RCC 7860 (cell line): Measurements from ENCODE around the gene CDK5RAP1.
"Not testable (repeated sequence)": the region's sequence is repeated elsewhere in the genome, so short reads cannot be mapped to it uniquely, and the experiment has no call there.

Source experiments
- DNase-seq: peaks from one replicate; pipeline ENCODE4 v3.0.0-alpha.2; 2015; ENCODE audit warnings: low spot score
- FAIRE-seq: peaks from 2 replicates; lab custom pipeline; 2012; peaks lifted over from hg19 to GRCh38; lab: Jason Lieb, UNC

Gene CDK5RAP1, protein sequence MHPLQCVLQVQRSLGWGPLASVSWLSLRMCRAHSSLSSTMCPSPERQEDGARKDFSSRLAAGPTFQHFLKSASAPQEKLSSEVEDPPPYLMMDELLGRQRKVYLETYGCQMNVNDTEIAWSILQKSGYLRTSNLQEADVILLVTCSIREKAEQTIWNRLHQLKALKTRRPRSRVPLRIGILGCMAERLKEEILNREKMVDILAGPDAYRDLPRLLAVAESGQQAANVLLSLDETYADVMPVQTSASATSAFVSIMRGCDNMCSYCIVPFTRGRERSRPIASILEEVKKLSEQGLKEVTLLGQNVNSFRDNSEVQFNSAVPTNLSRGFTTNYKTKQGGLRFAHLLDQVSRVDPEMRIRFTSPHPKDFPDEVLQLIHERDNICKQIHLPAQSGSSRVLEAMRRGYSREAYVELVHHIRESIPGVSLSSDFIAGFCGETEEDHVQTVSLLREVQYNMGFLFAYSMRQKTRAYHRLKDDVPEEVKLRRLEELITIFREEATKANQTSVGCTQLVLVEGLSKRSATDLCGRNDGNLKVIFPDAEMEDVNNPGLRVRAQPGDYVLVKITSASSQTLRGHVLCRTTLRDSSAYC

DNA sequence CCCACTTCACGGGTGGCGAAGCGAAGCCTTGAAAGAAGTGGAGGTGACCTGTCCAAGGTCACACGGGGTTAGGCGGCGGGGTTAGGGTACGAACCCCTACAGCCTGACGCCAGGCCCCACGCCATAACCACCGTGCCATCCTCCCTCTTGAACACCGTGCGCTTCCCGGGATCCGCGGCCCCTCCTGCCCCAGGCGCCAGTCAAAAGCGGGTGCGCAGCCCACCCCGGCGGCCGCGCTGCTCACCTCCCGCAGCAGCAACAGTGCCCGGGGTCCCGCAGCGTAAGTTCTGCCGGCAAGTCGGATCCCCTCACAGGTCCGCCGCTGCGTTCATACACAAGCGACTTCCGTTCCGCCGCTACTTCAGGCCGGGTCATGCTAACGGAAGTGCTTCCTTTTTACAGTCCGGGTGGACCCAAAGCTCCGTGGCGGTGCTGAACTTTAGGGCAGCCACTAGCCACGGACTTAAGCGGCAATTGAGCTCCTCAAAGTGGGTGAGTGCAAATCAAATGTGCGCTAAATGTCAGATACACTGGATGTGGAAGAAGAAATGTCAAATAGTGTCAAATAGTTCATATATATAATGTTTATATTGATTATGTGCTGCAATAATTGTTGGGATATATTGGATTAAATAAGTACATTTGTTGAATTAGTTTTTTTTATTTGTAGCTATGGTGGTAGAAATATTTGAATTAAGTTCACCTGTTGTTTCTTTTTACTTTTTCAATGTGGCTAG lies at the start of gene CDK5RAP1:
CDK5RAP1 (minus strand) TSS at position 336 of the 737 bp plus-strand sequence. CDS start 4,455 bp downstream, outside the sequence.
- no peak for FAIRE-seq
- peak; percentile 76 for DNase-seq

DNA sequence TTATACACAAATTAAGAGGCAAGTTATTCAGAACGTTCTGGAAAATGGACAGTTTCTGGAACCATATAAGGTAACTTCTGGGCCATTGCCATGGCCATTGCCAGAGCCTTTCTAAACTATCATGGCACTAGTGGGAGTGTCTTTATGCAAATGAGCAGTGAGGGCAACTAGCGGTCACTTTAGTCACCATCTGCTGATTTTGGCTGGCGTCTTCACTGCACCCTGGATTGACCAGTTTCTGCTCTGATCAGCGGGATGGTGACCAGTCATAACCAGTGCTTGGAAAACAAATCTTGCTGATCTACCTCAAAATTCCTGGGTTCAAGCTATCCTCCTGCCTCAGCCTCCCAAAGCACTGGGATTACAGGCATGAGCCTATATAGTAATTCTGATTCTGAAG lies 49.5 kb upstream of the CDK5RAP1 start:
- FAIRE-seq: no peak
- no peak for DNase-seq

DNA sequence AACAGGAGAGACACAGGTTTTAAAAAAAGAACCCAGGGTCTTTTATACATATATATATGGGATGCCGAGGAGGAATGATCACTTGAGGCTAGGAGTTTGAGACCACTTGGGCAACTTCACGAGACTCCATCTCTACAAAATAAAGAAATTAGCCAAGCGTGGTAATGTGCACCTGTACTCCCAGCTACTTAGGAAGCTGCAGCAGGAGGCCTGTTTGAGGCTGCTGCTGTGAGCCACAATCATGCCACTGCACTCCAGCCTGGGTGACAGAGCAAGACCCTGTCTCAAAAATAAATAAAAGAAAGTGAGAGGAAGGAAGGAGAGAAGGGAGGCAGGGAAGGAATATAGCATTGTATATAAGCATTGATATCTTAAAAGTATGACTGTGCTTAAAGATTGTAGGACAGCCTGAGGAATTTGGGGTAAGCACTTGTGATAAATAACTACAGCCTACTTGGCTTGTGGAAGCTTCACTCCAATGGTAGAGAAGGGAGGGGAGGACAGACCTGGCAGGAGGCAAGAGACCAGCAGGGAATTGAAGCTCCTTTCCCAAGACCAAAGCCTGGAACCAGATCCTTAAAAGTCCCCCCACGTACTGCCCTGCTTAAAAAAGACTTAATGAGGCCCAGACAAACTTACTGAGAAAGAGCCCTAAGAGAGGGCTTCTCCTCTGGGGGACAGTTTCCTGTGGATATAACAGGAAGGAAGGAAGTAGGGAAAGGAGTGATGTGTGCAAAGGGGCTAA lies 44.7 kb upstream of the CDK5RAP1 start:
- FAIRE-seq: no peak
- no peak for DNase-seq

DNA sequence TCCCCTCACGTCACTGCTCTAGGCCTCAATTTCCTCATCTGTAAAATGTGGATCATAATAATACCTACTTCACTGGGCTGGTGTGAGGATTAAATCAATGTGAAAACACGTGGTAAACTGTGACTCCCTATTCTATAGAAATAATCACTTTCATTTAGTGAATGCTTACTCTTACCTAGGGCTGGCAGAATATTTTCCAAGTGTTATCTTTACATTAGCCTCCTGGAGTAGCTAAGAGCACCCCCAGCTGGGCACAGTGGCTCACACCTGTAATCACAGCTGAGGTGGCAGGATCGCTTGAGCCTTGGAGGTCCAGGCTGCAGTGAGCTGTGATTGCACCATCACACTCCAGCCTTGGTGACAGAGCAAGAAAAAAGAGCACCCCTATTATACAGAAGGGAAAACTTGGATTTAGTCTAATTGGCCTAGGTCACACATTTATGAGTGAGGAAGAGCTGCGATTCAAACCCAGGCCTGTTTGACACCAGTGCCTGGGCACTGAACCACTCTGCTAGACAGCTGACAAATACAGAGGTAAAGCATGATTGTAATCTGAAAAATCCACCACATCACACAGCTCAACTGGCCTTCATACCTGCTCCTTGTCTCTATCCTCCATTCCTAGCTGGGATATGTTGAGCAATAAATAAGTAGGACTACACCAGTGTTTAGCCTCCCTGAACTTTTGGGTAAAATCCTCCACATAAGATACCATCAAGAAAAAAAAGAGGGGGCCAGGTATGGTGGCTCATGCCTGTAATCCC lies 43.7 kb upstream of the CDK5RAP1 start:
- DNase-seq: peak; percentile 30
- no peak for FAIRE-seq

DNA sequence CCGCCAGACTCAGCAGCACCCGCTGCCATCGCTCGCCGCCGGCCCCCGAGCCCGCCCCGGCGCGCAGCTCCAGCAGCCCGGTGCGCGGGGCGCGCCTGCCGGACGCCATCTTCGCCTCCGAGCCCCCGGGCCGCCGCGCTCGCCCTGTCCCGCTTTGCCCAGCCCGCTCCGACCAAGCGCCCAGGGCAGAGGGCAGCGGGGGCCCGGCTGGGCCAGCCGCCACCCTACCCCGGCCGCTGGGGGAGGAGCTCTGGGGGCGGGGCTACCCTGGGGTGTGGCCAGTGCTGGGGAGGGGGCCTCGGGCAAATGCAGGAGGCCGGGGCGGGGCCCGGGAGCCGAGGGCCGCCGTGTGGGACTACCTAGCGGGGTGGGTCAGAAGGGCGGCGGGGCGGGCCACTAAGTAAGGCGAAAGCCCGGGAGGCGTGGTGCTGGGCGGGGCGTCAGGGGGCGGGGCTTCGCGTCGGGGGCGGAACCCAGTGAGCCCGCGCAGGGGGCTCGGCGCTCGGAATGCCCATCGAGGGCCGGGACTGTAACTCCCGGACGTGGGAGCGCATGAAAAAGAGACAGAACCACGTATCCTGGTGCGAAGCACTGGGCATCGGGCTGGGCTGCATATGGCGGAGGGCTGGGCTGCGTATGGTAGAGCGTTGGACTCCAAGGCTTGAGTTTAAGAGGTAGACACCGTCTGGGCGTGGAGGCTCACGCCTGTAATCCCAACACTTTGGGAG lies 42.4 kb upstream of the CDK5RAP1 start, which contains the start of gene SNTA1:
SNTA1 (minus strand) TSS at position 252 of the 728 bp plus-strand sequence; CDS start at position 109, 143 bp downstream.
- FAIRE-seq: no peak

DNA sequence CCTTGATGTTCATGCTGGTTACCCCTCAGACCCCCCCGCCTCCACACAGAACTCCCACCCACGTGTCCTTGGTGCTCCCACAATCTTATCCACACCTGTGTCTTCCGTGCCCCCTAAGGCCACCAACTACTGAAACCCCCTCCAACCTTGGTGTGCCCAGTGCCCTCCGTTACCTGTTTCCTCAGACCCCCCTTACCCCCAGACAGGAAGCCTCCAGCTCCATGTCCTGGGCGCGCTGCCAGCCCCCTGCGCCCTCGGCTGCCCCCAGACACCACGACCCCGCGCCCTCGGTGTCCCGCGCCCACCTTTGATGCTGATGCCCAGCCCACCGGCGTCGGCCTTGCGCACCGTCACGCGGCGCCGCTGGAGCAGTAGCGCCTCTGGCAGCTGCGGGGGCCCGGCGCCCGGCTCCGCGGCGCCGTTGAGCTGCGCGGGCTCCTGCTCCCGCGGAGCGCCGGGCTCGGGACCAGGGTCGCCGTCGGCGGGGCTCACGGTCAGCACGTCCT lies 41.7 kb upstream of the CDK5RAP1 start:
- no peak for FAIRE-seq
- DNase-seq: no peak

More for the DNA sequence above, 42.4 kb upstream of the CDK5RAP1 start, which contains the start of gene SNTA1:
- peak; percentile 77 for DNase-seq

DNA sequence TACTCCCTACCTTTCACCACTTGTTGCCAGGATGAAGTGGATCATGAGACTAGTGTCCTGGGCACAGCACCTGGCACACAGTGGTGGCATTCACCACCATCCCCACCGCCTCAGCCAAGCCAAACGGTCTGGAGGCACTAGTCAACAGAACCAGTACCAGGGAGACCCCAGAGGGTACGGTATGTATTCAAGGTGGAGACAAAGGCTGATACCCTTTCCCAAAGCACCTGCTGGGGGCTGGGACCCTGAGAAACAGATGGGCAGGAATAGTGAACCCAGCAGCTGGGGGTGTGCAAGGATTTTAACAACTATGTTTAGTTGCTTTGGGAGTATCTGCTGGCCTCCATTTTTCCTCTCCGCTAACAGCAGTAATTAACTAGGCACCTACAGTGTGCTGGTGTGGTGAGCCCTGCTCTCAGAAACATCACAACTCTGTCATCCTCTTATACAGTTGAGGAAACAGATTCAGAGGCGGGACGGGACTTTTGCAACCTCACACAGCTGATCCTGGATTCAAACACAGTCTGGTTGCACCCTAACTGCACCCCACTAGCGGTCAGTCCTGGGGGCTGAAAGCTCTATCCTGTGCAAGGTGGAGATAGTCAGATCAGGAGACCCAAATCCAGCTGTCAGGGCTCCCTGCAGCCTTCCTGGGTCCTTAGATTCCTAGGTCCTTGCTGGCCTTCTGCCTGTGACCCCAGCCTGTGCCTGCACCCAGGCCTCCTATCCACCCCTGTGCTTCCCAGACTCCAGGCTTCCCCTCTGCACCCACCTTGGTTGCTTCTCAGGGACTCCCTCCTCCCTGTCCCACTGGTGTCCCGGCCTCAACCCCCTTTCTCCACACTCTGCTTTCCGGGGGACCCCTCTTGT lies 41.1 kb upstream of the CDK5RAP1 start:
- FAIRE-seq (no peak), DNase-seq (no peak)

DNA sequence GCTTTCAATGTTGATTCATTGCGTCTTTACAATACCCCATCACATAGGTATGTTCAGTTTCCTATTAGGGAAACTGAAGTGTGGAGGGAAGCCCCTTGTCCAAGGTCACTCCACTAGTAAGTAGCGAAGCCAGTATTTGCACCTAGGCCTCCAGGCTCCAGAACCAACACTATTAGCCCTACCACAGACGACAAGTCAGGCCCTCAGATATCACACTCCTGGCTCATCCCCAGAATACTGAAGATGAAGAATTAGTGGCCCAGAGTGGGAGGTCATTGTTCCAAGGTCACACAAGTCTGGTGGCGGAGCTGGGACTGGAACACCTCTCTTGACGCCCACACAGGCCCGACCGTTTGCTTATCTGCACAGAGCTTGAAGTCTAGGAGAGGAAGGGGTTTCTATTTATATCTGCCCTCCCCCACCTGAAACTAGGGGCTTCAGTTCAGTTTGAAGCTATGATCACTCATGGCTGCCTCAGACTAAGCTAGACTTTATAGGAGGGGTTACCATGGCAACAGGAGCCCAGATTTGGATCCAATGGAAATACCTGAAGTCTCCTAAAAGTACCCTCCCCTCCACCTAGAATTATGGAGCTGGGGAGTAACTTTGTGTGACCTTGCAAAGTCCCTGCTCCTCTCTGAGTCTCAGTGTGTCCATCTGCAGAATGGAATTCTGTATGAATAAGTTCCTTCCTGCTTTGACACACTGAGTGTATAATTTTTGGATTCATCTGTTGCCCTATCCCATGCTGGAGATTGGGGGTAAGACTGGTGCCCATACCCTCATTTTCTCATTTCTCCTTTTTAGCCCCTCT lies 40.0 kb upstream of the CDK5RAP1 start:
- FAIRE-seq (no peak), DNase-seq (no peak)

DNA sequence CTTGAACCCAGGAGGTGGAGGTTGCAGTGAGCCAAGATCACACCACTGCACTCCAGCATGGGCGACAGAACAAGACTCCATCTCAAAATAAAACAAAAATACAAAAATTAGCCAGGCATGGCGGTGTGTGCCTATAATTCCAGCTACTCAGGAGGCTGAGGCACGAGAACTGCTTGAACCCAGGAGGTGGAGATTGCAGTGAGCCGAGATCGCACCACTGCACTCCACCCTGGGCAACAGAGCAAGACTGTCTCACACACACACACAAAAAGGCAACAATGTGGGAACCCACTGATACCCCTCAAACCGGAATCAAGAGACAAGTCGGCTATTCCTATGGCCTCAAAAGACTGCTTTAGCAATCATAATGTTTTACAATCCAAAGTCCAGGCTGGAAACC lies 39.2 kb upstream of the CDK5RAP1 start:
- not testable (repeated sequence) for FAIRE-seq, DNase-seq

DNA sequence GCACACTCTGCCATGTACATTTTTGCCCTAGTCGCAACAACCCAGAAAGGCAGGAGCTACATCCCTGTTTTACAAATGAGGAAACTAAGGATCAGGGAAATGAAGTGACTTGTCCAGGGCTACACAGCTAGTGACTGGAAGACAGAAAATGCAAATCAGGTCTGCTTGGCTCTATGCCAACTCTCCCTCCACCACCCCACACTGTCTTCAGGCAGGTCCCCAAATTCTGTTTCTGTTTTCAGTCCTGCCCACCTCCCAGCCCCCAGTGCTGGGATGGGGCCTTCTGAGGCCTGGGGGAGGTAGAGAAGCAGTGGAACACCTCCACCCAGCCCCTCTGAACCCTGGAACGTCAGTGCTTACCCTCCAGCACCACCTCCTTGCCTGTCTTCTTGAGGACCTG lies 37.2 kb upstream of the CDK5RAP1 start:
- FAIRE-seq (no peak), DNase-seq (no peak)

DNA sequence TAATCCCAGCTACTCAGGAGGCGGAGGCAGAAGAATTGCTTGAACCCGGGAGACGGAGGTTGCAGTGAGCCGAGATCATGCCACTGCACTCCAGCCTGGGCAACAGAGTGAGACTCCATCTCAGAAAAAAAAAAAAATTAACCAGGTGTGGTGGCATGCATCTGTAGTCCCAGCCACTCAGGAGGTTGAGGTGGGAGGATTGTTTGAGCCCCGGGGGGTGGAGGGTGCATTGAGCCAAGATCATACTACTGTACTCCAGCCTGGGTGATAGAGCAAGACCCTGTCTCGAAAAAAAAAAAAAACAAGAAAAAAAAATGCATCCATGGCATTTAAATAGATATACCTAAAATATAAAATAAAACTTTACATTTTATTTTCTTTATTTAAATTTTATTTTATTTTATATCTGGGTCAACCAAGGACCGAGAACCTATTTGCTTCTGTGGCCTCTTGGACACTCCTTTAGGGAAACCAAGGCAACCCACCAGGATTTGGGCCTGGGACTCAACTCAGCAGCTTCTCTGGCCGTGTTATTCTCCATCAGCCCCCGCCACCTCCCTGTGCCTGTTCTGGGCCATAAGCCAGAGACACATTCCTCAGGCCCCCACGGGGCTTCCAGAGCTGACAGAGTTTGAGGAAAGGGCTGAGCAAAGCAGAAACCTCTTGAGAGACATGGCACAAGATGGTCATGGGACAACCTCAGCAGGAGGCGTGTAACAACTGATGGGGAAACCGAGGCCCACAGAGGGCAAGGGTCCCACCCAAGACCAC lies 36.0 kb upstream of the CDK5RAP1 start:
- DNase-seq (no peak), FAIRE-seq (no peak)

DNA sequence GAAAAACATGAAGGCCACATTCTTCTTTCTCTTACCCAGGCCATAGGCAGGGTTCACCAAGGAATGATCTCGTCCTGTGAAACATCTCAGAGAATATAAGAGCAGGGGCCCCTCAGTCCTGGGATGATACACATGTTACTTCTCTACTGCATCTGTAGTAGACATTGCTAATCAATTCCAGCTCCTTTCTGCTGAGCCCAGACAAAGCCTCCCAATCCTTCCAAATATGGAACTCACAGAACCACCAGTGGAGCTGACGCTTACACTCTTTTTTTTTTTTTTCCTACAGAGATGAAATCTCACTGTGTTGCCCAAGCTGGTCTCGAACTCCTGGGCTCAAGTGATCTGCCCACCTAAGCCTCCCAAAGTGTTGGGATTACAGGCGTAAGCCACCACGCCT lies 33.1 kb upstream of the CDK5RAP1 start:
- no peak for FAIRE-seq
- no peak for DNase-seq

DNA sequence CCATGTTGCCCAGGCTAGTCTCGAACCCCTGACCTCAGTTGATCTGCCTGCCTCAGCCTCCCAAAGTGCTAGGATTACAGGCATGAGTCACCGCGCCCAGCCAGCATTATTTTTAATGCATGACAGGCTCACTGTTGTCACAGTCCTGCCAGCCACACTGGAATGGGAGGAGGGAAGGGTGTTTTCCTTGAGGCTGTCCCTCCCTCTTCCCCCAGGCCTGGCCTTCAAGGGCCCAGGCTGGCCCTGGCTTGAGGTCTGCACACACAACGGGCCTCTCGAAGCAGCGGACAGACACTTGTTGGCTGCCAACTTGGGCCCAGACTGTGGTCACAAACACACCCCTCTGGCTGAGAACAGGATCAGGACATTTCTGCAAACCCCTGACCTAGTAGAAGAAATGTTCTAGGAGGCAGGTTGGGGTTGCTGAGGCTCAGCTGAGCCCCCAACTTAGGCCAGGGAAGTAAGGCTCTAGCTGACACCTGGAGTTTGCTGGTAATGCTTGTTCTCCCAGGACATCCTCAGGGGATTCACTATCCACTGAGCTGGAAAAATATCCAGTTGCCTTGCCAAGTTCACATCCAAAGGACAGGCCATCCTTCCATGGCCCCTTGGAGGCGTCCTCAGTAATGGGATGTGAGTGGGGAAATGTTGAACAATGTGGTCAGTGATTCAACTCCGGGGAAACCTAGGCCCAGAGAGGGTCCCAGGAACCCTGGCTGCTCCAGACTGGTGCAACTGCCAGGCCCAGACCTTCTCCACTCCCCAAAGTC lies 32.3 kb upstream of the CDK5RAP1 start:
- peak; percentile 57 for DNase-seq
- no peak for FAIRE-seq

DNA sequence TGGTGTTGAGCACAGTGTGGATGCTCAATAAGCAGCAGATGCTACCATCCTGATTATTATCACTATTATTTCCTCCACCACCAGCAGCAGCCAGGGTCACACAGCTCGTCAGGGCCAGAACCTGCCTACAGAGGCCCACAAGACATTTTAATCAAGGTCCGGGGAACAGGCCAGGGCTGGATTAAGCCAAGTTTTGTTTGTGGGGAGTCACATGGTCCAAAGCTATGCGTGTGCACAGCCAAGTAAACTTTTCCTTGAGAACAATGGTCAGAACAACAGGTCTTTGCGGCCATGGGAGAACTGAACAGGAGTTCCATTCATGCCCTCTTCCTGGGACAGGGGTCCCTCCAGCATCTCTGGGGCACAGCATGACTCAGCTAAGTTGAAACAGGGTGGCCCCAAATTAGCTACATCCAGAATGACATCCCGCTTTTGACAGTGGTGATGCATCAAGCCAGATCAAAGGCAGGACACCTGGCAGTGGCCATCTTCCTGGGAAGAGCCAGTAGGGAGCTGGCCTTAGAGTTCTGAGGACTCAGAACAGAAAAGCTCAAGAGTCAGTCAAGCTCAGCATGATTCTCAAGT lies 30.6 kb upstream of the CDK5RAP1 start:
- no peak for FAIRE-seq
- no peak for DNase-seq

DNA sequence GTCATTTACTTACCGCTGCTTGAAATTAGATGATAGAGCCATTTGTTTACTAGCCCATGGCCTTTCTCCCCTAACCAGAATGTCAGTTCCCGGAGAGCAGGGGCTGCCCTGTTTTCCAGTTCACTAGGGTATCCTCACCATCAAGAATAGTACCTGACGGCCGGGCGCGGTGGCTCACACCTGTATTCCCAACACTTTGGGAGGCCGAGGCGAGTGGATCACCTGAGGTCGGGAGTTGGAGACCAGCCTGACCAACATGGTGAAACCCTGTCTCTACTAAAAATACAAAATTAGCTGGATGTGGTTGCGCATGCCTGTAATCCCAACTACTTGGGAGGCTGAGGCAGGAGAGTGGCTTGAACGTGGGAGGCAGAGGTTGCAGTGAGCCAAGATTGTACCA lies 22.6 kb upstream of the CDK5RAP1 start:
- FAIRE-seq, DNase-seq: not testable (repeated sequence)
